T-helper 22 cell (primary cell): ENCODE results near the gene CALML3.

ENCODE experiments used
- DNase-seq: peaks from one replicate; pipeline ENCODE4 v3.0.0-alpha.2; 2020; ENCODE audit warnings: low read depth

CALML3 gene

DNA sequence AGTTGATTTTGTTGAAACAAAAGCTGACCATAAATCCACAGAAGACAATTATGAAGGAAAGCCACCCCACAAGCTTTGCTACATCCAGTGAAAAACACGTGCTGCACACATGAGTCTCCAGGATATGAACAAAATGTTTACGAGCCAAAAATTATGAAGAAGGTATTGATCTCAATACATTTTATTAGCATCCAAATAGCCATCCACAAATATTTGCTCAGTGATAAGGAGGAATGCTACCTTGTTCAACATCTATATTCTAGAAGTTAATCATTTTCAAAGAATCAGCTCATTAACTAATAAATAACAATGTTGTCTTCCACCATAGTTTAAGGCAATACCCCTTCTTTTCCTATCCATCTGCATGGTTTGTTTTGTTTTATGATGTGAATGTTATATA, 42.7 kb downstream of the CALML3 start:
- DNase-seq = no peak

GRCh38 chr10:5568984-5569383, 44.2 kb downstream of the CALML3 start:
- no peak for DNase-seq

DNA sequence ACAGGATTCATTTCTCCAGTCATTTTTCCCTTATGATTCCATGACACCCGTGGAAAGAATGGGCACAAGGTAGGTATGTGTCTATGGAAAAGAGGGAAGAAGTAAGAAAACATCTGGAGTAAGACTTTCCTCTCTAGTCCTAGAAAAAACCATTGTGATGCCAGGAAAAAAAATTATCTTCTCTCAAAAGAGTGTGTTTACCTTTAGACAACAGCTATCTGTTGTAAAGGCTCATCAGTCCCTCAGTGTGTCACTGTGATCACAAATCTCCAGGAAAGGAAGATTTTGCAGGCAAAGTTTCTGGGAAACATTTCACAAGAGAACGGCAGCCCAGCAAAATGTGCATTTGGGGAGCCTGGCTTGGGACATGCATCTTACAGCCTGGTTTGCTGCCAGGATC, 44.8 kb downstream of the CALML3 start:
- no peak for DNase-seq

DNA sequence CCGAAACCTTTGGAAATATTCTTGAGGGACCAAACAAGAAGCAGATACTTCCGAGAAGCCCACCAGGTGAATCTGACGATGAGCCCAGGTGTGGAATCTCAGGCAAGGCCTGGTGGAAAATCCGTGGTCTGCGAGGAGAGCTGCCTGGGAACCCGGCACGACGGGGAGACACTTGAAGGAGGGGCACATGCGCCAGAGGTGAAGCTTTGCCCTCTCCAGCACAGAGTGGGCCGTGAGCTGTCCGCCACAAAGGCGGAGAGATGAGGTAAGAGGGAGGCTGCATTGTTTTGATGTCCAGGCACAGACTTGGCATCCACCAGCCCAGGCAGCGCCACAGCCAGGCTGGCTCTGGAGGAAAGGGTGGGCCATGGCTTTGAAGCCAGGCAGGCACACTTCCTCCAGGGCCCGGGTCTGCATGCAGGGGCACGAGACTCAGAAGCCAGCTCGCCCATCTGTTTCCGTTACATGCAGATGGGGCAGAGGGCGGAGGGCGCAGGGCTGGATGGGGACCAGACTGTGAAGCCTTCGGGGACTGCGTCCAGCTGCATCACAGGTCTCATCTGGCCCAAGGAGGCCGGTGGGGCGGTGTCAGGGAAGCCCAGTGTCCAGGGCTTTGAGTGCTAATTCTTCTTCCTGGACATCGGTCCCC, 45.4 kb downstream of the CALML3 start:
- no peak for DNase-seq

- DNase-seq = no peak
Observed at GRCh38 chr10:5570979-5571810, 46.4 kb downstream of the CALML3 start.

GRCh38 chr10:5571826-5572225, 47.1 kb downstream of the CALML3 start:
- no peak for DNase-seq

- DNase-seq = no peak
Observed at GRCh38 chr10:5573319-5573950, 48.7 kb downstream of the CALML3 start.

DNA sequence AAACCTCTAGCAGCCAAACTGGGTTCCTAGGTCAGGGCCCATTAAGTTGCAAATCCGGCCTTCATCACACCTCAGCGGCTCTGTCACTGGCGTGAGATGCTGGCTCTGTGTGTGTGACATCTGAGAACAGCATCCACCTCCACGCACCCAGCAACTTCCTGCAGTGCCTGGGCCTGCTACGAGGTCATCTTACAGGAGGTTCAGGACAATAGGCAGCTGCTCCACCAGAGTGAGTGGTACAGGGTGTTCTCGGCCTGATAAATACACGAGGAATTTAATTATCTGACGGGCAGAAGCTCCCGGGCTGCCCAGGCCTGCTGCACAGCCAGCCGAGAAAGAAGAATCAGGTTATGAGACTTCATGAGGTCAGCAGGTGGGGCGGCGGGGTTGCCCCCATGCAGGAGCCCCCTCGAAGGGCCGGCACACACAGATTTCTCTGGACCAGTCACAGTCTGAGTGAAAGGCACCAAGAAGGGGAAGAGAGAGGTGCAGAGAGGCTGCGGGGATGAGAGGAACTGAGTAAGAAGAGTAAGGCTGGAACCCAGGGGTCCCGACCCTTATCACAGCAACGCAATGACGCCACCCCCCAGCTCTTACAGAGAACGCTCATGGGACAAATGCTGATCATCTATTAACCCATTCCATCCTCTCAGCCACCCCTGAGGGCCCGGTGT, 49.3 kb downstream of the CALML3 start:
- no peak for DNase-seq

DNA sequence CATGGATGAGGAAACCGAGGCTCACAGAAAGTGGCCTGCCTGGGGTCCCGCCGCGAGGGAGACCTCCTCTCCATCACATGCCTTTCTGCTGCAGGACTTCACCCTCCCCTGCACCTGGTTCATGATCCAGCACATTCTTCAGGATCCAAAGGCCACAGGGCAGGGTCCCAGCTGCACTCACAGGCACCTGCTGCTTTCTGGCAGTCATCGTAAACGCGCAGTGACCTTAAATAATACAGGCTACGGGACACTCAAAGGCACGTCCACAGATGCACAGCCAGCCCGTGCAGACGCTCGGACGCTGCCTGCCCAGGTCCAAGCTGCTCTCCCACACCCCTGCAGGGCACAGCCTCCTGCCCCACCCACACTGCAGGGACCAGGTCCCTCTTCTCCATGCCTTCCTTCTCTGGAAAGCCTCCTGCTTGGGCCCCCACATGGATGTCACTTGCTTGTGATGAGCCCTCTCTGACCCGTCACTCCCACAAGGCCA, 49.9 kb downstream of the CALML3 start:
- DNase-seq = no peak

- no peak for DNase-seq
Observed at GRCh38 chr10:5575144-5575481, 50.4 kb downstream of the CALML3 start.

GRCh38 chr10:5575482-5576153, 50.9 kb downstream of the CALML3 start:
- DNase-seq = no peak

DNA sequence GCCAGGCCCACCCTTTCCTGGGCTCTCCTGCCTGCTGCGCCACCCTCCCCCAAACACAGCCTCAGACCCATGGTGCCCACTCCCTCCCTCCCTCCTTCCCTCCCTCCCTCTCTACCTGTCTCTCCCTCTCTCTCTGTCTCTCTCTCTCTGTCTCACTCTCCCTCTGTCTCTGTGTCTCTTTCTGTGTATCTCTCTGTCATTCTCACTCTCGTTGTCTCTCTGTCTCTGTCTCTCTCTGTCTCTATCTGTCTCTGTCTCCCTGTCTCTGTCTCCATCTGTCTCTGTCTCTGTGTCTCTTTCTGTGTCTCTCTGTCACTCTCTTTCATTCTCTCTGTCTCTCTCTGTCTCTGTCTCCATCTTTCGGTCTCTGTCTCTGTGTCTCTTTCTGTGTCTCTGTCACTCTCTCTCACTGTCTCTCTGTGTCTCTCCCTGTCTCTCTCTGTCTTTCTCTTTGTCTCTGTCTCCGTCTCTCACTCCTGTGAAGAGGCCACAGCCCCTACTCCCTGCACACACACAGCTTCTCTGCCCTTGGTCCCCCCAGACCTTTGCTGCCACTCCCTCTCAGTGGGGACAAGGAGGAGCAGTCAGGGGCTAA, 51.5 kb downstream of the CALML3 start:
- no peak for DNase-seq
